Naive thymus-derived CD8-positive, alpha-beta T cell (primary cell): Measurements from ENCODE around the gene TRIM10. TPM values are rescaled to one million over a fixed set of nuclear protein-coding genes. Genes with fewer than 3 reads are reported as not detected.

Experiments used
- ATAC-seq, 2 donors: fragments of 150-1000 bp; cut with Tn5 transposase in 1 of 2; sonication (Bioruptor Pico), chemical (Tn5 transposase) in 1 of 2; 1 replicate in 1 of 2; 2 replicates in 1 of 2; pipeline ENCODE4 v1.10.0; 2021; ENCODE audit warnings: mild to moderate bottlenecking in 2 of 2, moderate library complexity in 2 of 2
- POLR2A ChIA-PET: fragments of 350-600 bp; sonication (Branson Sonifier 250); formaldehyde crosslinking; loops from one replicate; lab custom pipeline; 2021; ENCODE audit warnings: antibody characterized with exemption; lab: Charles Lee
- DNase-seq, 10 donors: peaks; one replicate each; pipeline versions ENCODE4 v3.0.0 to v3.0.0-alpha.2; 2020 to 2022
- H3K27ac Mint-ChIP-seq, 10 donors: one replicate each; pipeline ENCODE4 v1.8.0; 2020 to 2022; ENCODE audit warnings: mild to moderate bottlenecking in 10 of 10, mixed read lengths in 10 of 10, moderate library complexity in 4 of 10, inconsistent platforms in 1 of 10
- H3K27me3 Mint-ChIP-seq, 5 donors: one replicate each; pipeline ENCODE4 v1.8.0; 2021 to 2022; ENCODE audit warnings: mixed read lengths in 5 of 5
- H3K36me3 Mint-ChIP-seq, 3 donors: one replicate each; pipeline ENCODE4 v1.8.0; 2020 to 2022; ENCODE audit warnings: mixed read lengths in 3 of 3, mild to moderate bottlenecking in 2 of 3, inconsistent platforms in 1 of 3
- H3K4me1 Mint-ChIP-seq, 4 donors: one replicate each; pipeline ENCODE4 v1.8.0; 2021 to 2022; ENCODE audit warnings: mixed read lengths in 4 of 4
- H3K4me3 Mint-ChIP-seq, 10 donors: one replicate each; pipeline ENCODE4 v1.8.0; 2020 to 2022; ENCODE audit warnings: mild to moderate bottlenecking in 10 of 10, mixed read lengths in 10 of 10, moderate library complexity in 6 of 10, inconsistent platforms in 1 of 10
- H3K9me3 Mint-ChIP-seq, 9 donors: one replicate each; pipeline ENCODE4 v1.8.0; 2020 to 2022; ENCODE audit warnings: mixed read lengths in 9 of 9, mild to moderate bottlenecking in 3 of 9, inconsistent platforms in 1 of 9, moderate library complexity in 1 of 9
- polyA plus RNA-seq, 3 donors: library from polyadenylated mRNA; unstranded; fragments of 300-500 nt; fragmentation: Illumina TruSeq; gene quantifications; one replicate each; pipeline ENCODE4 v1.2.3, GENCODE V29; 2021
- total RNA-seq, 8 experiments: library from RNA in 2 of 8; stranded (reverse) in 2 of 8; gene quantifications; one replicate each; pipeline ENCODE4 v1.2.3 and lab custom pipeline; 2021 to 2026

The TRIM10 gene
- total and polyA plus RNA-seq, 5 experiments from 2014 or later, result not detected

DNA sequence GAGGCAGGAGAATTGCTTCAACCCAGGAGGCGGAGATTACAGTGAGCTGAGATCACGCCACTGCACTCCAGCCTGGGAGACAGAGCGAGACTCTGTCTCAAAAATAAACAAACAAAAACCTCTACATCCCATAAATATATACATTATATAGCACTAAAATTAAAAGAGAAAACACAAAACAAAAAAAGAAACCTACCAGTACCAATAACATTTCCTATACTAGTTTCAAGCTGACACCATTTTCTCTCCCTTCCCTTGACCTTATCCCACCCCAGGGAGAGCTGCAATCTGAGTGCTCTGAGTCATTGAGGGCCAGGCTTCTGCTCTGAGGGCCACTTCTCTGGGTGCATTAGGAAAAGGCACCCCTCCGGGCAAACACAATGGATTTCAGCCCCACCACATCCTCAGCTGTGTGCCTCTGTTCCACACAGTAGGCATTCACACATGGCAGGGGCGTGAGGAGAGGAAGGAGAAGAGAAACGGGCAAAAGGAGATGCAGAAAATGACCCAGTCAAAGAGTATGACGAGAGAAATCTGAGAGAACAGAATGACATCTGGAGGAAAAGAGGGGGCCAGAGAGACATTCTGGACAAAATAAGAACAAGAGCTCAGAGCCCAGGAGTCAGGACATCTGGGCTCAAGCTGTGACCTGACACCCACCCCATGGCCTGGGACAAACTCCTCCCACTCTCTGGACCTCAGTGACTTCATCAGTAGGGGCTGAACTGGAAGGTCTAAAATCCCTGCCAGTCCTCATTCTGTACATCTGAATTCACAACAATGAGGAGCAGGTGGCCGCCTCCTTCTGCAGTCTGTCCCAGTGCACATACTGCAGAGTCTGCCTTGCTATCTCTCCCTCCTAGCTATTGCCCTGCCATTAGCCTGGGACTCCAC, 34.0 kb upstream of the TRIM10 start:
- H3K36me3 Mint-ChIP-seq, result peaks cover 2 to 86% (median 16%) of the 10 kb centered on the region in 3 donors
- DNase-seq, result no peak
- POLR2A ChIA-PET, result interaction anchor here (0.6 kb wide), 1 partner anchor 14 kb away, joined by 8 read pairs; no protein-coding TSS in a partner anchor

DNA sequence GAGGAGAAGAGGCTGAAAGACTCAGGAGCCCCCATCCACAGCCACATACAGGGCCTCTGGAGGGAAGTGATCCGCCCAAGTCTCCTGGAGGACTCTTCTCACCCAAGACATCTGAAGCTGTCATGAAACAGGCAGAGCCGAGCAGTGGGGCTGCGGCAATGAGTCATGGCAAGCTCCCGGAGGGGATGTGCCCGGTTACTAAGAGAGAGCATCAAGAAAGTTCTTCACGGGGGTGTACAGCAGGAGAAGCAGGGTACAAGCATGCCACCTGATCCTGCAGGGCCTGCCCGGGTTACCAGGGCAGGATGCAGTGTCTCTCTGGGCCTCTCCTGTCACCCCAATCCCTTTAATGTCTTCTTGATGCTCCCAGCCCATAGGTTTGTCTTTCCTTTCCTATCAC, 31.1 kb upstream of the TRIM10 start:
- no peak for DNase-seq
- Mint-ChIP-seq H3K4me1 (peaks cover 0 to 3% (median 2%) of the 10 kb centered on the region in 4 donors), H3K27ac (peak overlapping the region in 3 of 10 donors; percentile 8 to 51 (median 47)), H3K4me3 (no peak overlapping the region), H3K9me3 (no peaks in the 10 kb centered on the region), H3K36me3 (peaks cover 9 to 86% (median 18%) of the 10 kb centered on the region in 3 donors), H3K27me3 (no peaks in the 10 kb centered on the region)
- ATAC-seq, result no peak
- POLR2A ChIA-PET, result no interaction called here

More for the DNA sequence above, 34.0 kb upstream of the TRIM10 start:
- peaks cover 0 to 7% (median 4%) of the 10 kb centered on the region in 4 donors for H3K4me1 Mint-ChIP-seq
- ATAC-seq, result no peak
- H3K9me3 Mint-ChIP-seq, result no peaks in the 10 kb centered on the region
- H3K4me3 Mint-ChIP-seq, result no peak overlapping the region
- H3K27me3 Mint-ChIP-seq, result no peaks in the 10 kb centered on the region
- peak overlapping the region in 5 of 10 donors; percentile 22 to 92 (median 52) for H3K27ac Mint-ChIP-seq

DNA sequence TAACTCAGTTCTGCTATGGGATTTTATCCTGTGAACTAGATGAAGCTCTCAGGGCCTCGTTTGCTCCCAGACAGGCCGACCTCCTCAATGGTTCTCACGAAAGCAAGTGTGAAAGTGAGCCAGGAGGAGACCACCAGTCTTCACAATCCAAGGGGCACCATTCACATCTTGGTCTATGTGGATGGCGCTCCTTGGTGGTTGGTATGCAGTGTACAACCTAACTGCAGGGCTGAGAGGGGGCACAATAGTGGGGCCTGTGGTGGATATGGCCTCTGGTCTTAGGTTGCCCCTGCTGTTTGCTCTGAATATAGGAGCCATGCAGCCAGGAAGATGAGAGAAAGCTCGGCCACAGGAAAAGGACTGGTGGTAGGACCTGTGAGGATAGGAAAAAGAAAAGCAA, 27.5 kb upstream of the TRIM10 start:
- no peak for ATAC-seq
- Mint-ChIP-seq H3K27ac (peak overlapping the region in 3 of 10 donors; percentile 1 to 71 (median 36)), H3K4me1 (peaks cover 0 to 4% (median 0%) of the 10 kb centered on the region in 4 donors), H3K36me3 (peaks cover 9 to 79% (median 22%) of the 10 kb centered on the region in 3 donors), H3K9me3 (no peaks in the 10 kb centered on the region), H3K4me3 (no peak overlapping the region), H3K27me3 (no peaks in the 10 kb centered on the region)
- no peak for DNase-seq
- POLR2A ChIA-PET, result no interaction called here

DNA sequence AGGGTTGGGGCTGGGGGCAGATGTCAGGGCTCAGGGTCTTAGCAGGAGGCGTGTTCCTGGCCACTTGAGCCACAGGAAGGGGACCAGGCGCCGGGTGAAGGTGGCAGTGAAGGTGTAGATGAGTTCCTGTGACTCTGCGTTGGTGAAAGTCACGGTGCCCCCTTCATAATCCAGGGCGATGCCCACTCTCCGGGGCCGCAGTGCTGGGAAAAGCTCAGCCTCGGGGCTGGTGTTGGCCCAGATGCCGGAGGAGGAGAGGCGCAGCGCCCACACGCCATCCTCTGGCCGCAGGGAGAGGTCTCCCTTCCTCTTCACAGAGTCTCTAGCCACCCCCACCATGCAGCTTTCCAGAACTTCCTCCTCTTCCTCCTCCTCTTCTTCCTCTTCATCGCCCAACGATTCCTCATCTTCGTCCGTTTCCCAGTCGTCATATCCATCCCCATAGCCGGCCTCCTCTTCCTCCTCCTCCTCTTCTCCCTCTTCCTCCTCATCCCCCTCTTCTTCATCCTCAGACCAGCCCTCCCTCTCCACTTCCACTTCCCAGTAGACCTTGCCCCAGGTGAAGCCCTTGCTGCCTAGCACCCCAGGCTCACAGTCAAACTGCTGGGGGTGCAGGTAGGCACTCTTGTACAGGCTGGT, 25.0 kb upstream of the TRIM10 start:
- Mint-ChIP-seq H3K27ac (peak overlapping the region in 2 of 10 donors; percentile 40 to 74), H3K4me1 (peaks cover 0 to 5% (median 0%) of the 10 kb centered on the region in 4 donors), H3K9me3 (peaks cover 0 to 2% (median 0%) of the 10 kb centered on the region in 9 donors), H3K36me3 (peaks cover 9 to 60% (median 22%) of the 10 kb centered on the region in 3 donors), H3K4me3 (no peak overlapping the region), H3K27me3 (no peaks in the 10 kb centered on the region)
- no peak for ATAC-seq
- DNase-seq, result no peak
- POLR2A ChIA-PET, result interaction anchor here (1.5 kb wide), 1 partner anchor 19 kb away, joined by 4 read pairs; no protein-coding TSS in a partner anchor

DNA sequence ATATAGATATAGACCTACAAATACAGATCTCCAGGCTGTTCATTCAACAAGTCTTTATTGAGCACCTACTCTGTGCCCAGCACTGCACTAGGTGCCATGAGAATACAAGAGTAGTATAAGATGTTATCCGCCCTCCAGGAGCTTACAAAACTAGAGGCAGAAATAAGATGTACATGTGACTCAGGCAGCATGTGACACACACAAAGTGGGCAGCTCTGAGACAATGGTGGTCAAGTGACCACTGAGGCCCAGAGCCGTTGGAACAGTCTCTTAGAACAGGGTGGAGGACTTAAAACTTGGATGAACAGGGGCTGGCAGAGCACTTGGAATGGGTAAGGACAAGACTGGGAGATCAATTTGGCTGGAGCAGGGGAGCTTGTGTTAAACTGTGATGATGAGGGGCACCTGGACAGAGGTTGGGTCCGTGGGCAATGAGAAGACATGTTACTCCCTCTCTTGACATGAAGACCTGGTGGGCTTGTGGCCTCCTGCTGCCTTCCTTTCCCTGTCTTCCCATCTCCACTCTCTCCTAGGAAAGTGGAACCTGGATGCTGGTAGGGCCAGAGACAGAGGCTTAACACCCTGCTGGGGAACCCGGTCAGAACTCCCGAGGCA, 23.5 kb upstream of the TRIM10 start:
- POLR2A ChIA-PET, result no interaction called here
- Mint-ChIP-seq H3K27ac (peak overlapping the region in 8 of 10 donors; percentile 6 to 85 (median 54)), H3K27me3 (peaks cover under 1 to 4% (median 4%) of the 10 kb centered on the region in 5 donors), H3K4me3 (no peak overlapping the region), H3K36me3 (peaks cover 6 to 45% (median 21%) of the 10 kb centered on the region in 3 donors), H3K9me3 (peaks cover 0 to 8% (median 4%) of the 10 kb centered on the region in 9 donors), H3K4me1 (peaks cover 0 to 7% (median 0%) of the 10 kb centered on the region in 4 donors)
- no peak for ATAC-seq
- no peak for DNase-seq

DNA sequence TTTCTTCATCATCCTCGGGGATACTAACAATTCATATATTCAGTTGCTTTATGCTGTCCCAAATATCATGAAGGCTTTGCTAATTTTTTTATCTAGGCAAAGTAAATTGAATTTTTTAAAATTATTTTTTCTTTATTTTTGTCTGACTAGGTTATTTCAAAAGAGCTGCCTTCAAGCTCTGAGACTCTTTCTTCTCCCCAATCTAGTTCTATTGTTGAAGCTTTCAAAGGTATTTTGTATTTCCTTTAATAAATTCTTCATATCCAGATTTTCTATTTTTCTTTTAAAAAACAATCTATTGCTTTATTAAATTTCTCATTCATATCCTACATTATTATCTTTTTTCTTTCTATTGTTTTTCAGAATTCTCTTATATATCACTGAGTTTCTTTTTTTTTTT, 19.1 kb upstream of the TRIM10 start:
- POLR2A ChIA-PET, result no interaction called here
- H3K36me3 Mint-ChIP-seq, result peaks cover 7 to 9% (median 8%) of the 10 kb centered on the region in 3 donors
- no peak for ATAC-seq
- H3K27ac Mint-ChIP-seq, result peak overlapping the region in 1 of 10 donors; percentile 25
- H3K4me1 Mint-ChIP-seq, result peaks cover 0 to 3% (median 0%) of the 10 kb centered on the region in 4 donors
- no peak overlapping the region for H3K4me3 Mint-ChIP-seq
- peaks cover 24 to 47% (median 30%) of the 10 kb centered on the region in 5 donors for H3K27me3 Mint-ChIP-seq
- peaks cover 0 to 15% (median 9%) of the 10 kb centered on the region in 9 donors for H3K9me3 Mint-ChIP-seq
- DNase-seq, result no peak

DNA sequence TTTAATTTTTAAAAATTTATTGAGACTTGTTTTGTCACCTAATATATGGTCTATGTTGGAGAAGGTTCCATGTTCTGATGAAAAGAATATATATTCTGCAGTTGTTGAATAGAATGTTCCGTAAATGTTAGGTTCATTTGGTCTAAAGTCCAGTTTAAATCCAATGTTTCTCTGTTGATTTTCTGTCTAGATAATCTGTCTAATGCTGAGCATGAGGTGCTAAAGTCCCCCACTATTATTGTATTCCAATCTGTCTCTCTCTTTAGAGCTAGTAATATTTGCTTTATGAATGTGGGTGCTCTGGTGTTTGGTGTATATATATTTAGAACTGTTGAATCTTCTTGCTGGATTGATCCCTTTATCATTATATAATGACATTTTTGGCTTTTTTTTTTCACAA, 17.8 kb upstream of the TRIM10 start:
- H3K4me3 Mint-ChIP-seq, result no peak overlapping the region
- DNase-seq (no peak), ATAC-seq (no peak)
- POLR2A ChIA-PET, result no interaction called here
- H3K9me3 Mint-ChIP-seq, result peaks cover 0 to 15% (median 9%) of the 10 kb centered on the region in 9 donors
- H3K36me3 Mint-ChIP-seq, result peaks cover 0 to 9% (median 8%) of the 10 kb centered on the region in 3 donors
- H3K4me1 Mint-ChIP-seq, result peaks cover 0 to 3% (median 0%) of the 10 kb centered on the region in 4 donors
- H3K27me3 Mint-ChIP-seq, result peaks cover 32 to 57% (median 39%) of the 10 kb centered on the region in 5 donors
- no peak overlapping the region for H3K27ac Mint-ChIP-seq

DNA sequence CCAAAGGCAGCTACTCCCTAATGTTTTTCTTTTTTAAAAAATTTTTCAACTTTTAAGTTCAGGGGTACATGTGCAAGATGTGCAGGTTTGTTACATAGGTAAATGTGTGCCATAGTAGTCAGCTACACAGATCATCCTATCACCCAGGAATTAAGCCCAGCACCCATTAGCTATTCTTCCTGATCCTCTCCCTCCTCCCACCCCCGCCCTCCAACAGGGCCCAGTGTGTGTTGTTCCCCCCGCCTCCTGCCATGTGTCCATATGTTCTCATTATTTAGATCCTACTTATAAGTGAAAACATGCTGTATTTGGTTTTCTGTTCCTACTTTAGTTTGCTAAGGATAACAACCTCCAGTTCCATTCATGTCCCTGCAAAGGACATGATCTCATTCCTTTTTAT, 14.8 kb upstream of the TRIM10 start:
- peaks cover 0 to 8% (median 7%) of the 10 kb centered on the region in 3 donors for H3K36me3 Mint-ChIP-seq

DNA sequence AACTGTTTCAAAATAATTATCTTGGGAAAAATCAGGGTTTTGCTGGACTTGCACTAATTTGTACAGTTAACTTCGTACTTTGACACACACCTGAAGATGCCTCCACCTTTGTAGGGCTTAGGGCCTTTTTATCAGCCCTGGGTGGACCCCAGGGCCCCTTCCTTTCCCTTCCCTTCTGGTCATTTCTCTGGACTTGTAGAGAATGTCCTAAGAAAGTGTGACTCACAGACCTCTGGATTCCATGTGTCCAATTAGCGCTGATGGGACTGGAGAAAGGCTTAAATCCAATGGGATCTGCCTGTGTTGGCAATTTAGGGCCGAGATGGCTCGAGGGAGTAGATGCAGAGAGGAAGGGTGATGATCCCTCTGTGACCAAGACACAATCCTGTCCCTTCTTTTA, 11.7 kb upstream of the TRIM10 start:
- POLR2A ChIA-PET, result no interaction called here
- peak overlapping the region in 2 of 10 donors; percentile 23 to 37 for H3K4me3 Mint-ChIP-seq
- DNase-seq (no peak), ATAC-seq (no peak)
- no peaks in the 10 kb centered on the region for H3K36me3 Mint-ChIP-seq
- no peak overlapping the region for H3K27ac Mint-ChIP-seq
- no peaks in the 10 kb centered on the region for H3K9me3 Mint-ChIP-seq
- peaks cover 0 to 9% (median 3%) of the 10 kb centered on the region in 4 donors for H3K4me1 Mint-ChIP-seq
- H3K27me3 Mint-ChIP-seq, result peaks cover 51 to 92% (median 67%) of the 10 kb centered on the region in 5 donors

More for the DNA sequence above, 14.8 kb upstream of the TRIM10 start:
- ATAC-seq, result no peak
- Mint-ChIP-seq H3K4me1 (peaks cover 0 to 9% (median 2%) of the 10 kb centered on the region in 4 donors), H3K4me3 (no peak overlapping the region), H3K27ac (no peak overlapping the region), H3K27me3 (peaks cover 45 to 83% (median 59%) of the 10 kb centered on the region in 5 donors), H3K9me3 (peaks cover 0 to 13% (median 6%) of the 10 kb centered on the region in 9 donors)
- POLR2A ChIA-PET, result no interaction called here
- no peak for DNase-seq

DNA sequence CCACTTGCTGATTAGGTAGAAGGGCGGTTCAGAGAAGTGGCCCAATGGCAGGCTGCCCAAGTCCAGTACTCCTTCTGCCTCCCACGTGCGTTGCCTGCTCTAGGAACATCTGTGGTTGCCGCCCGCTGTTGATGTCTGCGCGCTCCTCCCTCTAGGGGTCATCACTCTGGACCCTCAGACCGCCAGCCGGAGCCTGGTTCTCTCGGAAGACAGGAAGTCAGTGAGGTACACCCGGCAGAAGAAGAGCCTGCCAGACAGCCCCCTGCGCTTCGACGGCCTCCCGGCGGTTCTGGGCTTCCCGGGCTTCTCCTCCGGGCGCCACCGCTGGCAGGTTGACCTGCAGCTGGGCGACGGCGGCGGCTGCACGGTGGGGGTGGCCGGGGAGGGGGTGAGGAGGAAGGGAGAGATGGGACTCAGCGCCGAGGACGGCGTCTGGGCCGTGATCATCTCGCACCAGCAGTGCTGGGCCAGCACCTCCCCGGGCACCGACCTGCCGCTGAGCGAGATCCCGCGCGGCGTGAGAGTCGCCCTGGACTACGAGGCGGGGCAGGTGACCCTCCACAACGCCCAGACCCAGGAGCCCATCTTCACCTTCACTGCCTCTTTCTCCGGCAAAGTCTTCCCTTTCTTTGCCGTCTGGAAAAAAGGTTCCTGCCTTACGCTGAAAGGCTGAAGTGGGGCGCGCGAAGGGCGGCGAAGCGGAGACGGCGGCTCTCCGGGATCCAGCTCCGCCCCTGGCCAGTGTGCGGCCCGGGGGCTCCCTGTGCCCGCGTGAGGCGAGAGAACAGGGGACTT, 10.9 kb upstream of the TRIM10 start:
- DNase-seq, result peak in 1 of 10 donors; percentile 14
- peak overlapping the region in 8 of 10 donors; percentile 22 to 60 (median 41) for H3K4me3 Mint-ChIP-seq
- peaks cover 0 to 11% (median 4%) of the 10 kb centered on the region in 4 donors for H3K4me1 Mint-ChIP-seq
- H3K9me3 Mint-ChIP-seq, result no peaks in the 10 kb centered on the region
- H3K27me3 Mint-ChIP-seq, result peaks cover 47 to 85% (median 62%) of the 10 kb centered on the region in 5 donors
- peak overlapping the region in 1 of 10 donors; percentile 60 for H3K27ac Mint-ChIP-seq
- POLR2A ChIA-PET, result no interaction called here
- peak; percentile 42 to 59 for ATAC-seq
- H3K36me3 Mint-ChIP-seq, result no peaks in the 10 kb centered on the region
